GM21737 (cell line): ENCODE data around the gene SDHAF1.
"Not testable (repeated sequence)": the region's sequence is repeated elsewhere in the genome, so short reads cannot be mapped to it uniquely, and the experiment has no call there.

ENCODE experiments used
- ATAC-seq: cut with Tn5 transposase; IDR thresholded peaks from one replicate; pipeline ENCODE4 v1.9.1; 2021; ENCODE audit warnings: mild to moderate bottlenecking, moderate library complexity; ENCODE audit not compliant: unreplicated experiment

Gene SDHAF1

GRCh38 chr19:36014012-36014924 is 19.3 kb downstream of the SDHAF1 start, which contains the start of gene ALKBH6:
TSS of gene ALKBH6 (minus strand) at chr19:36014213. CDS start at chr19:36013397, 816 bp downstream.
- ATAC-seq = peak; percentile 89

DNA sequence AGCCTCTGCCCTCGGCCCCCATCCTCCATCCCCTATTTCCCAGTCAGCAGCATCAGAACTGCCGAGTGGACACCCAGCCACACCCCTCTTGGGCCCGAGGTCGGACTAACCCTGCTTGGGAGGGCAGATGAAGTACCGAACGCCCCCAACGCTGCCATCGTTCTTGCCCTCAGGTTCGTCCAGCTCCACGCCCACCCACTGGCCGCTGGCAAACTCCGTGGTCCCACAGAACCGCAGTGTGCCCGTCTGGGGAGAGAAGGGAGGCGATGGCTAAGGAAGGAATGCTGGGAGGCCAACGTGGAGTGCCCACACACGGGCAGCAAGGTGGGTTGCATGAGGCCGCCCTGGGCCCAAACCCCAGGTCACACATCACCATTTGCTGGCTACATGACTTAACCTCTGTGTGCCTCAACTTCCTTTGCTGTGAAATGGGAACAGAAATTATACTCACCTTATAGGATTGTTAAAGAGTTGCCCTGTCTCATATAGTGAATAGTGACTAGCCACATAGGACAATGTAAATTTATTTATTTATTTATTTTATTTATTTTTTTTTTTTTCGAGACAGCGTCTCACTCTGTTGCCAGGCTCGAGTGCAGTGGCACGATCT is 24.2 kb downstream of the SDHAF1 start:
- no peak for ATAC-seq

- ATAC-seq = no peak
Measured at GRCh38 chr19:36023432-36023831, 28.4 kb downstream of the SDHAF1 start.

- ATAC-seq = no peak
Measured at GRCh38 chr19:36025541-36025940, 30.6 kb downstream of the SDHAF1 start.

GRCh38 chr19:36026091-36026876 is 31.3 kb downstream of the SDHAF1 start:
- no peak for ATAC-seq

GRCh38 chr19:36027696-36028095 is 32.7 kb downstream of the SDHAF1 start:
- no peak for ATAC-seq

DNA sequence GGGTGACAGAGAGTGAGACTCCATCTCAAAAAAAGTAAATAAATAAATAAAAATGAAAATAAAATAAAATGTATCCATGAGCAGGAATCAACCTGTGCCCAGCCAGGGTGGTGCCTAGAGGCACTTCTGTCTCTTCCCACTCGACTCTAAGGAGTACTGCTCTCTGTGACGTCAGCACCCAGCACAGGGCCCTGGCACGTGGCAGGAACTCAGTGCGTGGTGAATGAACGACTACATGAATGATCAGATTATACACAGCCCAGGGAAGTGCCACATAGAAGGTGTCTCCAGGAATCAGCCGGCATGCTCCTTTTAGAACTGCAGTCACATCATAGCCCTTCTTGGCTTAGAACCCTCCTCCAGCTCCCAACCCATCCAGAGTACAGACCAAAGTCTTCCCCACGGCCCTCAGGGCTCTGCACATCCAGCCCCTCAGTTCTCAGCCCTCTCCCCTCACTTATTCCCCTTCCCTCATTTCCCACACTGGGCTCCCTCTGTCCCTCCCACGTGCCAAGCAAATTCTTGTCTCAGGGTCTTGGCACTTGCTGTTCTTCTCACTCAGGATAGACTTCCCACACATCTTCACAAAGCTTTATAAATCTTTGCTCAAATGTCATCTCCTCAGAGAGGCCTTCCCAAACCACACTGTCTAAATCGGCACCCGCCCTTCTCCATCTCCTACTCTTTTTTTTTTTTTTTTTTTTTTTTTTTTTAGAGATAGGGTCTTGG is 33.5 kb downstream of the SDHAF1 start:
- ATAC-seq = no peak

DNA sequence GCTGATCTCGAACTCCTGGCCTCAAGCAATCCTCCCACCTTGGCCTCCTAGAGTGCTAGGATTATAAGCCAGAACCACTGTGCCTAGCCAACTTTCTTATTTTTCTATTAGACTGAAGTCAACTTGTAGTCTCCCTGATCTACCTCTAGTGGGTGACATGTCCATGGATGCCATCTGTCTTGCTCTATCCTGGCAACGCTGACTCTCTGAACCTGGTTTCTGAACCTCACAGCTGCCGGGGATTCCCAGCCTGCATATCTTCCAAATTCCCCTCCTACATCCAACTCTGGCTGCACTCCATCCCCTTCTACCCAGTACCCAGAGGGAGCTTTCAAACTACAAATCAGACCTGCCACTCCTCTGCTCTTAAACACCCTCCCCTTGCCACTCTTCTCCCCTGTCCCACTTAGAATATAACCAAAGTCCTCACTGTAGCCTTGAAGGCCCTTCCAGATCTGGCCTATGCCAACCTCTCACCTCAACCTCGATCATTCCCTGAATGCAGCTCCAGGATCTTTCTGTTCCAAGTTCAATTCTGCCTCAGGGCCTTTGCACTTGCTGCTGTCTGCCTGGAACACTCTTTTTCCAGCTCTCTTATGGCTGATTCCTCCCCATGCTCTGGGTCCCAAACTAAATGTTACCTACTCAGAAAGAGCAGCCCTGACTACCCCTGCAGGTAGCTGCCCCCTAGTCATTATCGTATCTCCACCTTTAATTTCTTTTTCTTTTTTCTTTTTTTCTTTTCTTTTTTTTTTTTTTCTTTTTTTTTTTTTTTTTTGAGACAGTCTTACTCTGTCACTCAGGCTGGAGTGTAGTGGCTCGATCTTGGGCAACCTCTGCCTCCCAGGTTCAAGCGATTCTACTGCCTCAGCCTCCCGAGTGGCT is 35.5 kb downstream of the SDHAF1 start:
- ATAC-seq = no peak

DNA sequence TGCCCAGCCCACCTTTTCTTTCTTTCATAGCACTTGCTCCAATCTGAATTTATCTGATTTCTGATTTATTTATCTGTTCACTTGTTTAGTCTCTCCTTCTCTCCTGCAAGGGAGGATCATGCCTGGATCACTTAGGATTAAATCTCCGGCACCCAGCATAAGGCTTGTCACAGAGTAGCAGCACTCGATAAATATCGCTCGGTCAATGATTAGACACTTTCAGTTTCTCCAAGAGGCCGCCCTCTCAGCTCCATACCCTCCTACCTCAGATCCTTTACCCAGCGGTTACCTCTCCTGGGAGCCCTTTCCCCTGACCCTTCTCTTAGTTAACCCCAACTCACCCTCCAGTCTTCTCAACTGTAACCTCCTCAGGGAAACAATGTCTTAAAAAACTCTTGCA is 36.3 kb downstream of the SDHAF1 start:
- no peak for ATAC-seq

GRCh38 chr19:36032251-36033104 is 37.5 kb downstream of the SDHAF1 start, which contains the start of gene CLIP3:
TSS of gene CLIP3 (minus strand) at chr19:36032873. CDS start at chr19:36032357, 516 bp downstream.
- no peak for ATAC-seq

DNA sequence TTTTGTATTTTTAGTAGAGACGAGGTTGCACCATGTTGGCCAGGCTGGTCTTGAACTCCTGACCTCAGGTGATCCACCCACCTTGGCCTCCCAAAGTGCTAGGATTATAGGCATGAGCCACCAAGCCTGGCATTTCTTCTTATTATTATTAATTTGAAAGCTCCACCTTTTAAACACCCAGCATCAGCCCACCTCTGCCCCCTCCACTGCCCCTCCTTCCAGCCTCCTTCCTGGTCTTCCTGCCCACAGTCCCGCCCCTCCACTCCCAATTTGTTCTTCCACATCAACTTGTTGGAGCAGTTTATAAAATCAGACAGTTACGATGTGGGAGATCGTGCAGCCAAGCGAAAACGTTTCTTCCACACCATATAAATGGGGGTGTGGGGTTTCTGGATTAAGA is 45.5 kb downstream of the SDHAF1 start:
- ATAC-seq = no peak

DNA sequence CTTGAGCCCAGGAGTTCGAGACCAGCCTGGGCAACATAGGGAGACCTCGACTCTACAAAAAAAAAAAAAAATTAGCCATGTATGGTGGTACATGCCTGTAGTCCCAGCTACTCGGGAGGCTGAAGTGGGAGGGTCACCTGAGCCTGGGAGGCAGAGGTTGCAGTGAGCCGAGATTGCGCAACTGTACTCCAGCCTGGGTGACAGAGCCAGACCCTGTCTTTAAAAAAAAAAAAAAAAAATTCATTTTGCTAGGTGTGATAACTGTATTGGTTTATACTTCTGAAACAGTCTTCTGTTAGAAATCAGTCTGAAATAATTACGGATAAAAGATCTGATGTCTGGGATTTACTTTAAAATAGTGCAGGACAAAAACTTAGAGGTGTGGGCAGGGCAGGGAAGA is 46.1 kb downstream of the SDHAF1 start:
- not testable (repeated sequence) for ATAC-seq

- no peak for ATAC-seq
Measured at GRCh38 chr19:36041831-36042230, 46.8 kb downstream of the SDHAF1 start.

DNA sequence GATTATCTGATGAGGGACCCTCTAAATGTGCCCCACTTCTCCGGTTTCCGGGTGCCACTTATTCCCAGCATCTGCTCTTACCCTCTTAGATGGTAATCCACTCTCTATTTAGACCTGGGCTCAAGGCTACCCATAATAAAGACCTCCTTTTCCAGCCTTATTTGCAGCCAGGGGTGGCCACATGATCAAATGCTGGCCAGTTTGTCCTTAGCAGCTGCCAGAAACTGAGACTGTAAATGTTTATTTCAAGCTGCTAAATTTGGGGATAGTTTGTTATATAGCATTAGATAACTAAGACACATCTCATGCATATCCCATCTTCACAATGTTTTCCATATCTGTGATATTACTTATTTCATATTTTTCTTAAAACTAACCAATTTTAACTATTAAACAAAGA is 49.0 kb downstream of the SDHAF1 start:
- no peak for ATAC-seq
